ENCODE data around the gene SCCPDH.

GRCh38 chr1:246761396-246761795, 37.2 kb downstream of the SCCPDH start:
- TF ChIP-seq ELF4 (IDR thresholded peaks at IDR 0.05) (no peak), FOXK2 (IDR thresholded peaks at IDR 0.05) (no peak), ZNF384 (IDR thresholded peaks at IDR 0.05) (no peak), ARNT (IDR thresholded peaks at IDR 0.05) (no peak), CTBP1 (IDR thresholded peaks at IDR 0.05; ENCODE audit: borderline replicate concordance) (no peak), PKNOX1 (IDR thresholded peaks at IDR 0.05) (no peak), FOXM1 (IDR thresholded peaks at IDR 0.05; ENCODE audit: borderline replicate concordance) (no peak), LEF1 (IDR thresholded peaks at IDR 0.05; ENCODE audit: borderline replicate concordance) (no peak), SUZ12 (IDR thresholded peaks at IDR 0.05) (no peak), FOXA1 (IDR thresholded peaks at IDR 0.05) (no peak), NFRKB (IDR thresholded peaks at IDR 0.05) (no peak), TARDBP (IDR thresholded peaks at IDR 0.05) (no peak), HDGF (IDR thresholded peaks at IDR 0.05; ENCODE audit: borderline replicate concordance) (no peak)

Measured in HEK293T (cell line).